ENCODE measurements around the gene NT5DC3.
A peak's percentile ranks its signal among the peaks of the same experiment; 100 is the strongest.

NT5DC3 gene

GRCh38 chr12:103854372-103854973 lies 13.4 kb upstream of the NT5DC3 start:
- Histone ChIP-seq H3K36me3 (ENCODE audit: insufficient read depth, low read length) (no peaks in the 10 kb centered on the region), H3K9me3 (ENCODE audit: insufficient read depth, low read depth, low read length) (no peaks in the 10 kb centered on the region), H3K27ac (ENCODE audit: low read depth, low read length) (no peak overlapping the region), H3K4me3 (ENCODE audit: low read length) (no peak overlapping the region), H3K4me1 (ENCODE audit: insufficient read depth, low read length) (no peaks in the 10 kb centered on the region), H3K9ac (ENCODE audit: low read depth, low read length) (no peak overlapping the region), H3K27me3 (ENCODE audit: insufficient read depth, low read length) (no peaks in the 10 kb centered on the region)
- 94% methylated on average over 6 of the region's 6 CpGs for WGBS

GRCh38 chr12:103852498-103852997 lies 11.5 kb upstream of the NT5DC3 start:
- Histone ChIP-seq H3K4me1 (ENCODE audit: insufficient read depth, low read length) (no peaks in the 10 kb centered on the region), H3K4me3 (ENCODE audit: low read length) (no peak overlapping the region), H3K9ac (ENCODE audit: low read depth, low read length) (no peak overlapping the region), H3K36me3 (ENCODE audit: insufficient read depth, low read length) (no peaks in the 10 kb centered on the region), H3K9me3 (ENCODE audit: insufficient read depth, low read depth, low read length) (no peaks in the 10 kb centered on the region), H3K27me3 (ENCODE audit: insufficient read depth, low read length) (no peaks in the 10 kb centered on the region), H3K27ac (ENCODE audit: low read depth, low read length) (no peak overlapping the region)
- WGBS, result 65% methylated on average over 3 of the region's 3 CpGs

- H3K27ac ChIP-seq (ENCODE audit: low read depth, low read length), result no peak overlapping the region
- H3K27me3 ChIP-seq (ENCODE audit: insufficient read depth, low read length), result no peaks in the 10 kb centered on the region
- 50% methylated on average over 1 of the region's 1 CpG for WGBS
- no peak overlapping the region for H3K4me3 ChIP-seq (ENCODE audit: low read length)
- H3K9me3 ChIP-seq (ENCODE audit: insufficient read depth, low read depth, low read length), result no peaks in the 10 kb centered on the region
- H3K36me3 ChIP-seq (ENCODE audit: insufficient read depth, low read length), result no peaks in the 10 kb centered on the region
- no peak overlapping the region for H3K9ac ChIP-seq (ENCODE audit: low read depth, low read length)
- H3K4me1 ChIP-seq (ENCODE audit: insufficient read depth, low read length), result no peaks in the 10 kb centered on the region
Measured at GRCh38 chr12:103851127-103851526, 10.1 kb upstream of the NT5DC3 start.

GRCh38 chr12:103850429-103850828 lies 9.4 kb upstream of the NT5DC3 start:
- Histone ChIP-seq H3K9me3 (ENCODE audit: insufficient read depth, low read depth, low read length) (no peaks in the 10 kb centered on the region), H3K4me1 (ENCODE audit: insufficient read depth, low read length) (no peaks in the 10 kb centered on the region), H3K4me3 (ENCODE audit: low read length) (no peak overlapping the region), H3K36me3 (ENCODE audit: insufficient read depth, low read length) (no peaks in the 10 kb centered on the region), H3K27me3 (ENCODE audit: insufficient read depth, low read length) (no peaks in the 10 kb centered on the region), H3K9ac (ENCODE audit: low read depth, low read length) (no peak overlapping the region), H3K27ac (ENCODE audit: low read depth, low read length) (no peak overlapping the region)
- 80% methylated on average over 1 of the region's 1 CpG for WGBS

GRCh38 chr12:103848917-103849491 lies 8.0 kb upstream of the NT5DC3 start:
- no peak overlapping the region for H3K27ac ChIP-seq (ENCODE audit: low read depth, low read length)

GRCh38 chr12:103848143-103848542 lies 7.1 kb upstream of the NT5DC3 start:
- 82% methylated on average over 3 of the region's 3 CpGs for WGBS
- no peak overlapping the region for H3K4me3 ChIP-seq (ENCODE audit: low read length)
- no peak overlapping the region for H3K9ac ChIP-seq (ENCODE audit: low read depth, low read length)
- H3K9me3 ChIP-seq (ENCODE audit: insufficient read depth, low read depth, low read length), result no peaks in the 10 kb centered on the region
- H3K27me3 ChIP-seq (ENCODE audit: insufficient read depth, low read length), result no peaks in the 10 kb centered on the region
- H3K36me3 ChIP-seq (ENCODE audit: insufficient read depth, low read length), result no peaks in the 10 kb centered on the region
- no peak overlapping the region for H3K27ac ChIP-seq (ENCODE audit: low read depth, low read length)
- H3K4me1 ChIP-seq (ENCODE audit: insufficient read depth, low read length), result no peaks in the 10 kb centered on the region

More at GRCh38 chr12:103848917-103849491, 8.0 kb upstream of the NT5DC3 start:
- Histone ChIP-seq H3K27me3 (ENCODE audit: insufficient read depth, low read length) (no peaks in the 10 kb centered on the region), H3K36me3 (ENCODE audit: insufficient read depth, low read length) (no peaks in the 10 kb centered on the region), H3K9ac (ENCODE audit: low read depth, low read length) (no peak overlapping the region), H3K4me1 (ENCODE audit: insufficient read depth, low read length) (no peaks in the 10 kb centered on the region), H3K4me3 (ENCODE audit: low read length) (no peak overlapping the region), H3K9me3 (ENCODE audit: insufficient read depth, low read depth, low read length) (no peaks in the 10 kb centered on the region)
- WGBS, result 94% methylated on average over 4 of the region's 4 CpGs

- 92% methylated on average over 4 of the region's 4 CpGs for WGBS
- no peaks in the 10 kb centered on the region for H3K36me3 ChIP-seq (ENCODE audit: insufficient read depth, low read length)
- no peaks in the 10 kb centered on the region for H3K27me3 ChIP-seq (ENCODE audit: insufficient read depth, low read length)
- no peaks in the 10 kb centered on the region for H3K9me3 ChIP-seq (ENCODE audit: insufficient read depth, low read depth, low read length)
- H3K27ac ChIP-seq (ENCODE audit: low read depth, low read length), result no peak overlapping the region
- H3K4me3 ChIP-seq (ENCODE audit: low read length), result no peak overlapping the region
- 0 out of 2 replicates have a peak, but pooled peaks cover 5% of the 10 kb centered on the region for H3K4me1 ChIP-seq (ENCODE audit: insufficient read depth, low read length)
- H3K9ac ChIP-seq (ENCODE audit: low read depth, low read length), result no peak overlapping the region
Measured at GRCh38 chr12:103846415-103846814, 5.4 kb upstream of the NT5DC3 start.

GRCh38 chr12:103844305-103844704 lies 3.3 kb upstream of the NT5DC3 start:
- Histone ChIP-seq H3K27ac (ENCODE audit: low read depth, low read length) (no peak overlapping the region), H3K36me3 (ENCODE audit: insufficient read depth, low read length) (no peaks in the 10 kb centered on the region), H3K4me1 (ENCODE audit: insufficient read depth, low read length) (0 out of 2 replicates have a peak, but pooled peaks cover 5% of the 10 kb centered on the region), H3K9me3 (ENCODE audit: insufficient read depth, low read depth, low read length) (no peaks in the 10 kb centered on the region), H3K27me3 (ENCODE audit: insufficient read depth, low read length) (peaks cover 12% of the 10 kb centered on the region), H3K4me3 (ENCODE audit: low read length) (no peak overlapping the region), H3K9ac (ENCODE audit: low read depth, low read length) (no peak overlapping the region)
- WGBS, result 100% methylated on average over 2 of the region's 3 CpGs

GRCh38 chr12:103841690-103842584 lies 903 bp upstream of the NT5DC3 start:
- Histone ChIP-seq H3K9ac (ENCODE audit: low read depth, low read length) (peak overlapping the region; percentile 65), H3K27me3 (ENCODE audit: insufficient read depth, low read length) (peaks cover 12% of the 10 kb centered on the region), H3K27ac (ENCODE audit: low read depth, low read length) (no peak overlapping the region), H3K36me3 (ENCODE audit: insufficient read depth, low read length) (no peaks in the 10 kb centered on the region), H3K4me3 (ENCODE audit: low read length) (peak overlapping the region; percentile 90), H3K4me1 (ENCODE audit: insufficient read depth, low read length) (0 out of 2 replicates have a peak, but pooled peaks cover 5% of the 10 kb centered on the region), H3K9me3 (ENCODE audit: insufficient read depth, low read depth, low read length) (no peaks in the 10 kb centered on the region)
- 26% methylated on average over 20 of the region's 20 CpGs for WGBS

GRCh38 chr12:103840462-103840875 lies 565 bp downstream of the NT5DC3 start:
- Histone ChIP-seq H3K4me3 (ENCODE audit: low read length) (peak overlapping the region; percentile 90), H3K4me1 (ENCODE audit: insufficient read depth, low read length) (0 out of 2 replicates have a peak, but pooled peaks cover 5% of the 10 kb centered on the region), H3K27me3 (ENCODE audit: insufficient read depth, low read length) (peaks cover 12% of the 10 kb centered on the region), H3K9ac (ENCODE audit: low read depth, low read length) (peak overlapping the region; percentile 84), H3K27ac (ENCODE audit: low read depth, low read length) (no peak overlapping the region), H3K9me3 (ENCODE audit: insufficient read depth, low read depth, low read length) (no peaks in the 10 kb centered on the region), H3K36me3 (ENCODE audit: insufficient read depth, low read length) (no peaks in the 10 kb centered on the region)
- under 1% methylated on average over 28 of the region's 29 CpGs for WGBS

Measured in HUES64 (cell line).